GM21529 (cell line): ENCODE measurements around the gene SNX19.

Source experiments
- ATAC-seq: cut with Tn5 transposase; IDR thresholded peaks from one replicate; pipeline ENCODE4 v1.9.1; 2021; ENCODE audit not compliant: unreplicated experiment

The SNX19 gene

GRCh38 chr11:130846606-130847005 lies 69.7 kb downstream of the SNX19 start:
- ATAC-seq = no peak

- ATAC-seq = no peak
These were observed 74.3 kb downstream of the SNX19 start for GRCh38 chr11:130842001-130842400.

GRCh38 chr11:130840679-130841078 lies 75.6 kb downstream of the SNX19 start:
- no peak for ATAC-seq

GRCh38 chr11:130839981-130840666 lies 76.2 kb downstream of the SNX19 start:
- ATAC-seq = no peak

GRCh38 chr11:130837194-130837593 lies 79.1 kb downstream of the SNX19 start:
- no peak for ATAC-seq

GRCh38 chr11:130834886-130835285 lies 81.4 kb downstream of the SNX19 start:
- ATAC-seq = no peak

GRCh38 chr11:130832566-130833425 lies 83.5 kb downstream of the SNX19 start:
- no peak for ATAC-seq

GRCh38 chr11:130831976-130832375 lies 84.3 kb downstream of the SNX19 start:
- no peak for ATAC-seq

- no peak for ATAC-seq
These were observed 84.8 kb downstream of the SNX19 start for GRCh38 chr11:130831506-130831905.

- ATAC-seq = no peak
These were observed 85.7 kb downstream of the SNX19 start for GRCh38 chr11:130830566-130830965.

- no peak for ATAC-seq
These were observed 86.3 kb downstream of the SNX19 start for GRCh38 chr11:130829920-130830511.

GRCh38 chr11:130828741-130829140 lies 87.5 kb downstream of the SNX19 start:
- ATAC-seq = no peak

GRCh38 chr11:130827451-130828377 lies 88.6 kb downstream of the SNX19 start:
- no peak for ATAC-seq

GRCh38 chr11:130826572-130826971 lies 89.7 kb downstream of the SNX19 start:
- ATAC-seq = no peak

GRCh38 chr11:130825983-130826382 lies 90.3 kb downstream of the SNX19 start:
- ATAC-seq = no peak

- no peak for ATAC-seq
These were observed 90.7 kb downstream of the SNX19 start for GRCh38 chr11:130825561-130825960.
